ENCODE results near the gene SCART1.

SCART1 gene

DNA sequence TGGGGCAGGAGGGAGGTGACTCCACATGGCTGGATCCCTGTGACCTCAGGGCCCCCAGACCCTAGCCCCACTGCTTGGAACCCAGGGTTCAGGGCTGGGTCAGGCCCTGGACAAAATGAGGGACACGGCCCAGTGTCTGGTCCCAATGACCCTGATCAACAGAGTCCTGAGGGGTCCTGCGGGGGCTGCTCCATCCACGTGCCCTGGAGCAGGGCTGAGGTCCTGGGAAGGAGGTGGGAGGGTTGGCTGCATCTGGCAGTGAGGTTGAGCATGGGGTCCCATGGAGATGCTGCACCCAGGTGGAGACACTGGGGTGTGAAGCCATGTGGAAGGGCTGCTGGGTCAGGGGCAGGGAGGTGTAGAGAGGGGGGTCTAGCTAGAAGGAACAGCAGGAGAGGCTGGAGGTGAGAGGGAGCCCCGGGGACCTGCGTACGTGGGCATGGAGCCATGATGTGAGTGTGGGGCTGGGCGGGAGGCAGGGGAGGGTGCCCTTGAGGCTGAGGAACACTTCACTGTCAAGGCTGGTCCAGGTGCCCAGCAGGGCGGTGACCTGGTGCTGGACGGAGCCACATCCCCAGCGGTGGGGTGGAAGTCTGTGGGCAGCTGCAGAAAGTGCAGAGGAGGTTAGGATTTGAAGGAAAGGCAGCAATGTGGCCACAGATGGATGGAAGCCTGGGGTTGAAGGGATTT, 604 bp downstream of the SCART1 start:
- TF ChIP-seq, protein P1, sequence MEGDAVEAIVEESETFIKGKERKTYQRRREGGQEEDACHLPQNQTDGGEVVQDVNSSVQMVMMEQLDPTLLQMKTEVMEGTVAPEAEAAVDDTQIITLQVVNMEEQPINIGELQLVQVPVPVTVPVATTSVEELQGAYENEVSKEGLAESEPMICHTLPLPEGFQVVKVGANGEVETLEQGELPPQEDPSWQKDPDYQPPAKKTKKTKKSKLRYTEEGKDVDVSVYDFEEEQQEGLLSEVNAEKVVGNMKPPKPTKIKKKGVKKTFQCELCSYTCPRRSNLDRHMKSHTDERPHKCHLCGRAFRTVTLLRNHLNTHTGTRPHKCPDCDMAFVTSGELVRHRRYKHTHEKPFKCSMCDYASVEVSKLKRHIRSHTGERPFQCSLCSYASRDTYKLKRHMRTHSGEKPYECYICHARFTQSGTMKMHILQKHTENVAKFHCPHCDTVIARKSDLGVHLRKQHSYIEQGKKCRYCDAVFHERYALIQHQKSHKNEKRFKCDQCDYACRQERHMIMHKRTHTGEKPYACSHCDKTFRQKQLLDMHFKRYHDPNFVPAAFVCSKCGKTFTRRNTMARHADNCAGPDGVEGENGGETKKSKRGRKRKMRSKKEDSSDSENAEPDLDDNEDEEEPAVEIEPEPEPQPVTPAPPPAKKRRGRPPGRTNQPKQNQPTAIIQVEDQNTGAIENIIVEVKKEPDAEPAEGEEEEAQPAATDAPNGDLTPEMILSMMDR (conservative IDR thresholded peaks at IDR 0.05; ENCODE audit: control insufficient read depth, insufficient read depth, low read depth, low read length), result no peak
- H3K4me3 ChIP-seq (ENCODE audit: control insufficient read depth, low read depth, low read length), result no peak overlapping the region
- DNase-seq (ENCODE audit: low read depth), result no peak

DNA sequence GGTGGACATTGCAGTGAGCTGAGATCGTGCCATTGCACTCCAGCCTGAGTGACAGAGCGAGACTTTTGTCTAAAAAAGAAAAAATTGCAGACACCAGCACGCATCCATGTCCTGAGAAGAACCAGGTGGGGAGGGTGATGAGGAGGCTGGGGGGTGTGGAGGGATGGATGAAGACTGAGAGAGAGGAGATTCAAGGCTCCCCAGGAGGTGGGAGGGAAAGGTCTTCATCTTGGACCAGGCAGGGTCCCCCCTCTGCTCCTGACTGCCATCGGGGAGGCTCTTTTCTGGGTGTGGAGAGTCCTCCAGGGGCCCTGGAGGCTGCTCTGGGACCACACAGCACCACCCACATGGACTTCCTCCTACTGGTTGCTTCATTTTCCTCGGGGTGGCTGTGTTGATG, 1.5 kb downstream of the SCART1 start:
- no peak for DNase-seq (ENCODE audit: low read depth)
- TF ChIP-seq, protein P1 (conservative IDR thresholded peaks at IDR 0.05; ENCODE audit: control insufficient read depth, insufficient read depth, low read depth, low read length), result no peak
- H3K4me3 ChIP-seq (ENCODE audit: control insufficient read depth, low read depth, low read length), result no peak overlapping the region

DNA sequence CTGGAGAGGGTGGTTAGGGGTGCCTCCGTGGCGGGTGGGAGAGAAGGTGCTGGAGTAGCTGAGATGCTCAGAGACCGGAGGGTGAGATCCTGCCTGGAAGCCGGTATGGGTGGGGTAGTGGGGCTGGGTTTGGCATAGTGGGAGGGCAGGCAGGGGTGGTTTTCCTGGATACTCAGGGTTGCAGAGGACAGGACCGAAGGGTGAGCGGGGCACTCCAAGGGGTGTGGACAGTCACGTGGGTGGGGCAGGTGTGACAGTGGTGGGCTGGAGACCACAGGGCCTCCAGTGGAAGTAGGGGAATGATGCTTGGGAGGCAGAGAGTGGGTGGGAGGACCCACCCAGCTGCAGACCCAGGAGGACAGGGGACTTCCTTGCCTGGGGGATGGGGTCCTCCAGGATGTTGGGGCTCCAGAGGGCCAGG, 1.9 kb downstream of the SCART1 start:
- no peak for DNase-seq (ENCODE audit: low read depth)
- H3K4me3 ChIP-seq (ENCODE audit: control insufficient read depth, low read depth, low read length), result no peak overlapping the region
- TF ChIP-seq, protein P1 (conservative IDR thresholded peaks at IDR 0.05; ENCODE audit: control insufficient read depth, insufficient read depth, low read depth, low read length), result no peak

DNA sequence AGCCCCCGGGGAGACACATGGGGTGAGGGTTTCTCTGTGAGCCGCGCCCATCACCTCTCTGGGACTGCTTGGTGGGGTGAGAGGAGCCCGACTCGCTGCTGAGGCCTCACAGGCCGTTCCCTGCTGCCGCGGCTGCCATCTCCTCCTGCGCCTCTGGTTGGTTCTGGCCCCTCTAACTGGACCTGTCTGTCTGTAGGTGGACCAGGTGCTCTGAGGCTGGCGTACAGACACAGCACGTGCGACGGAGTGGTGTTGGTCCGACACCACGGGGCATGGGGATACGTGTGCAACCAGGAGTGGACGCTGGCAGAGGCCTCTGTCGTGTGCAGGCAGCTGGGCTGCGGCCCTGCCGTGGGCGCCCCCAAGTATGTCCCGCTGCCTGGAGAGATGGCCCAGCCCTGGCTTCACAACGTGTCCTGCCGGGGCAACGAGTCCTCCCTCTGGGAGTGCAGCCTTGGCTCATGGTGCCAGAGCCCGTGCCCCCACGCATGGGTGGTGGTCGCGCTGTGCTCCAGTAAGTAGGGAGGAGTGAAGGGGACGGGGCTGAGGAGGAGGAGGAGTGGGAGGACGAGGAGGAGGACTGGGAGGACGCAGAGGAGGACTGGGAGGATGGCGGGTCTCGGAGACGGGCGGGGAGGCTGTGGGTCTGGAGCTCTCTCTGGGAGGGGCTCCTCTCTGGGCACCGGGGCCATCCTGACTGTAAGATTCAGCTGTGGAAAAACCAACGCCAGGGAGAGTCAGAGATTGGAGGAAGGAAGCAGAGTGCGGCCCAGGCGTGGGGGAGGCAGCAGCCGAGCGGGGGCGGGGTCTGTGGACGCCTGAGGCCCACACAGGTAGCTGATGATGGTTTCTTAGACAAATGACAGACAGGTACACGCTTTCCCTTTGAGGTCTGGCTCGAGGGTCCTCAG, 2.6 kb downstream of the SCART1 start:
- H3K4me3 ChIP-seq (ENCODE audit: control insufficient read depth, low read depth, low read length), result no peak overlapping the region
- TF ChIP-seq, protein P1 (conservative IDR thresholded peaks at IDR 0.05; ENCODE audit: control insufficient read depth, insufficient read depth, low read depth, low read length), result no peak
- DNase-seq (ENCODE audit: low read depth), result no peak

DNA sequence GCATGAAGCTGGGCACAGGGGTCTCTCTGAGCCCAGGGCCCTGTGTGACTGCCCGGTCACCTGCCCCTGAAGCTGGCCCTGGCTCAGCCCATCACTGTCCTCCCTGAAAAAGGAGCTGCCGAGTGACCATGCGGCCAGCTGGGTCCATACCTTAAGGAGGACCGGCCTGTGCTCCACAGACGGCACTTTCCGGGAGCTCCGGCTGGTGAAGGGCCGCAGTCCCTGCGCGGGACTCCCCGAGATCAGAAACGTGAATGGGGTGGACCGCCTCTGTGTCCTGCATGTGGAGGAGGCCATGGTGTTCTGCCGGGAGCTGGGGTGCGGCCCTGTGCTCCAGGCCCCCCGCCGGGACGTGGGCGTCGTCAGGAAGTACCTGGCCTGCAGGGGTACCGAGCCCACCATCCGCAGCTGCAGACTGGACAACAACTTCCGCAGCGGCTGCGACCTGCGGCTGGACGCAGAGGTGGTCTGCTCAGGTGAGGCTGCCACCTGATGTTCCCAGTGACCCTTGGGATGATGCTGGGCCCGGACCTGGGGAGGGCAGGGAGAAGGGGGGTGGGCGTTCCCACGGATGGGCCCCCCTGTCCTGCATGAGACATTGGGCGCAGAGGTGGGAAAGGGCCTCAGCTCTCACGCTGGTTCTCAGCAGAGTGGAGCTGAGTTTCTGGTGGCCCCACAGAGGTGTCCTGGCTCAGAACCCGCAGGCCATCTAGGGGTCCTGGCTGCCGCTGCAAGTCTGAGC, 3.5 kb downstream of the SCART1 start:
- DNase-seq (ENCODE audit: low read depth), result no peak
- TF ChIP-seq, protein P1 (conservative IDR thresholded peaks at IDR 0.05; ENCODE audit: control insufficient read depth, insufficient read depth, low read depth, low read length), result no peak
- H3K4me3 ChIP-seq (ENCODE audit: control insufficient read depth, low read depth, low read length), result no peak overlapping the region

DNA sequence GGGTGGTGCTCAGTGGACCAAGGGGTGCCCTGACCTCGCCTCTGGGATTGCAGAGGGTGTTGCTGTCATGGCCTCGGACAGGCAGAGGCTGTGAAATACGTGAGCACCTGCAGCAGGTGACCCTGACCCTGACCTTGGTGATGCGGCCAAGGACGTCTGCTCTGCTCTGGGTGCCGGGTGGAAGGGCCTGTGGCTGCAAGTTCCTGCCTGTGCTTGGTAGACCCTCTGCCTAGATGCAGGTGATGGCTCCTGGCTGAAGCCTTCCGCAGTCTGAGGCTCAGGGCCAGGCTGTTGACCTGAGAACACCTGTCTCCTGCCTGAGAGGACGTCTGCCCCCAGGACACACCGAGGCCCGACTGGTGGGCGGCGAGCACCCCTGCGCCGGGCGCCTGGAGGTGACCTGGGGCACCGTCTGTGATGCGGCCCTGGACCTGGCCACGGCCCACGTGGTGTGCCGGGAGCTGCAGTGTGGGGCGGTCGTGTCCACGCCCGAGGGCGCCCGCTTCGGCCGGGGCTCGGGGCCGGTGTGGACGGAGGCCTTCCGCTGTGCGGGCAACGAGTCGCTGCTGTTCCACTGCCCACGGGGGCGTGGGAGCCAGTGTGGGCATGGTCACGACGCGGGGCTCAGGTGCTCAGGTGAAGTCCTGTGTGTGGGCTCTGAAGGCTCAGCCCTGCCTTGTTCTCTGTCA, 4.4 kb downstream of the SCART1 start:
- no peak overlapping the region for H3K4me3 ChIP-seq (ENCODE audit: control insufficient read depth, low read depth, low read length)
- TF ChIP-seq, protein P1 (conservative IDR thresholded peaks at IDR 0.05; ENCODE audit: control insufficient read depth, insufficient read depth, low read depth, low read length), result no peak
- no peak for DNase-seq (ENCODE audit: low read depth)

Data from fibroblast of mammary gland (primary cell).